Measurements from ENCODE around the gene RAB7A.

GRCh38 chr3:128746881-128747280, 20.9 kb downstream of the RAB7A start:
- TF ChIP-seq, protein P1, sequence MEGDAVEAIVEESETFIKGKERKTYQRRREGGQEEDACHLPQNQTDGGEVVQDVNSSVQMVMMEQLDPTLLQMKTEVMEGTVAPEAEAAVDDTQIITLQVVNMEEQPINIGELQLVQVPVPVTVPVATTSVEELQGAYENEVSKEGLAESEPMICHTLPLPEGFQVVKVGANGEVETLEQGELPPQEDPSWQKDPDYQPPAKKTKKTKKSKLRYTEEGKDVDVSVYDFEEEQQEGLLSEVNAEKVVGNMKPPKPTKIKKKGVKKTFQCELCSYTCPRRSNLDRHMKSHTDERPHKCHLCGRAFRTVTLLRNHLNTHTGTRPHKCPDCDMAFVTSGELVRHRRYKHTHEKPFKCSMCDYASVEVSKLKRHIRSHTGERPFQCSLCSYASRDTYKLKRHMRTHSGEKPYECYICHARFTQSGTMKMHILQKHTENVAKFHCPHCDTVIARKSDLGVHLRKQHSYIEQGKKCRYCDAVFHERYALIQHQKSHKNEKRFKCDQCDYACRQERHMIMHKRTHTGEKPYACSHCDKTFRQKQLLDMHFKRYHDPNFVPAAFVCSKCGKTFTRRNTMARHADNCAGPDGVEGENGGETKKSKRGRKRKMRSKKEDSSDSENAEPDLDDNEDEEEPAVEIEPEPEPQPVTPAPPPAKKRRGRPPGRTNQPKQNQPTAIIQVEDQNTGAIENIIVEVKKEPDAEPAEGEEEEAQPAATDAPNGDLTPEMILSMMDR (conservative IDR thresholded peaks at IDR 0.05 in 1 of 2, IDR thresholded peaks at IDR 0.05 in 1 of 2; ENCODE audit: low read depth in 1 of 2, low read length in 2 of 2) = no peak
- TF ChIP-seq EZH2 (IDR thresholded peaks at IDR 0.05; ENCODE audit: low read length, missing control alignments) = no peak

Measured in fibroblast of lung (primary cell).